H7 (cell line): ENCODE measurements around the gene CRKL. TPM values are rescaled to one million over a fixed set of nuclear protein-coding genes. Genes with fewer than 3 reads are reported as not detected.

ENCODE experiments used
- DNase-seq: peaks from one replicate; pipeline ENCODE4 v3.0.0; 2012
- H3K27me3 ChIP-seq: 2 replicates; pipeline ENCODE4 v1.6.0; 2011; ENCODE audit warnings: mild to moderate bottlenecking, low read length; ENCODE audit not compliant: control insufficient read depth, insufficient read depth
- H3K36me3 ChIP-seq: replicated peaks from 2 replicates; pipeline ENCODE4 v1.5.1; 2011; ENCODE audit warnings: low read length; ENCODE audit not compliant: control insufficient read depth, insufficient read depth
- H3K4me3 ChIP-seq: 2 replicates; pipeline ENCODE4 v1.5.1; 2011; ENCODE audit warnings: low read depth, mild to moderate bottlenecking, control low read depth, low read length, moderate library complexity; ENCODE audit not compliant: insufficient read depth
- total RNA-seq: library from RNA; depleted of rRNA; stranded (reverse); fragments of >200 nt; shearing (Covaris generic); gene quantifications from 2 replicates; pipeline ENCODE4 v1.2.3, GENCODE V29; 2014; rRNA removed

Gene CRKL
- total RNA-seq, 1 experiment from 2014 or later: 70.6 TPM

GRCh38 chr22:21000207-21000986 lies 83.2 kb downstream of the CRKL start:
- peak overlapping the region; percentile 86; the same call in 1 of the 2 replicates for H3K4me3 ChIP-seq
- no peaks in the 10 kb centered on the region for H3K27me3 ChIP-seq
- DNase-seq: no peak
- H3K36me3 ChIP-seq: peaks cover 4% of the 10 kb centered on the region

DNA sequence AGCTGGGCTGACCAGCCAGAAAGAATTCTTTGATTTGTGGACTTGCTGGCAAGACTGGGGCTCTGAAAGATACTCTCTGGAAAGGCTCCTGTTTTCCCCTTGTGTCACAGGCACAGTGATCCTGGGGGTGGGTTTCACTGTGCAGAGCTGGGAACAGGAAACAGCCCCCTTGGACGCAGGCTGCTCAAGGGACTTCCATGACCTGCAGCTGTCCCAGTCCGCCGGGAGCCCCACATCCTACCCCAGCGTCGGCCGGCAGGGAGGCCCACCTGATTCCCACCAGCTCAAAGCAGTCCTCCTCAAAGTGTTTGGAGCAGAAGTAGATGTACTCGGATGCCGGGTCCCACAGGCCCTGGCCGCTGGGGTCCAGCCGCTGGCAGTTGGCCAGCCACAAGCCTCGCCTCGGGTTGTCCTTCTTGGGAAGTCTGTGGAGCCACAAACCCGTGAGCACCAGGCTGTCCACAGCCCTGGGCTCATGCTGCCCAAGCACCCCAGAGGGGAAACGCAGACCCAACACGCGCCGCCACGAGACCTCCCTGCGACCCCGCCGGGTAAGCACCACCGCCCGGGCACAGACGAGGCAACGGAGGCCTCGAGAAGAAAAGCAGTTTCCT lies 83.9 kb downstream of the CRKL start:
- no peak for DNase-seq
- Histone ChIP-seq H3K27me3 (no peaks in the 10 kb centered on the region), H3K36me3 (peaks cover 4% of the 10 kb centered on the region), H3K4me3 (peak overlapping the region; percentile 86)

DNA sequence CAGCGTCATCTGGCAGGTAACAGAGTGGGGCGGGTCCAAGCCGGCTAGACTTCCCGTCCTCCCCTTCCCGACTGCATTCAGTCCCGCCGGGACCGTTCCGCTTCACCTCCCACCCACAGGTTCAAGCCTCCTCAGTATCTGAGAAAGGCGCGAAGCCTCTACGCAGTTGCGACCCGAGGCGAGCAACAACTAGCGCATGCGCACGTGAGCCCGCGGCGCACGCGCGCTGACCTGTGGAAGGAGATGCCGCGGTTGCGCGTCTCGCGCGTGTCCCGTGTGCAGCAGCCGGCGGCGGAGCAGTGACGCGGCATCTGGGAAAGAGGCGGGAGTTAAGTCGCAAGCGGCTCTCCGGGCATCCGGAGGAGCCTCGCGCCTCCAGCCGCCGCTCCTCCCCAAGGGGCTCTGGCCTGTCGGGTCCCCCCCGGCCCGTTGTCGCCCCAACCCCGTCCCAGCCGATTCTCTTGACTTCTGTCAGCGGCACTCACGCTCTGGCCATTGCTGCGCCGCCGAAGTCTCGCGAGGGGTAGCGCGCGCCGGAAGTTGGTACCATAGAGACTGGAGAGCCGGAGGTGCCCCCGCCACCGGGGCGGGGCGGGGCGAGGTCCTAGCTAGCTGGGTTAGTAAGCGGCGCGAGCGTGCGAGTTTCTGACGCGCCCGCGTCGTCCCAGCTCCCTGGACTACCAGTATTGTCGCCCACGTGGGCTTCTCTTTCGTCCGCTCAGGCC lies 84.6 kb downstream of the CRKL start, which contains the start of gene THAP7:
Gene THAP7, minus strand, starts transcription at position 518 of the 725 bp plus-strand sequence. Its CDS starts 207 bp downstream, at position 311.
- Histone ChIP-seq H3K27me3 (no peaks in the 10 kb centered on the region), H3K36me3 (peaks cover 4% of the 10 kb centered on the region), H3K4me3 (peak within 1 kb of the TSS; percentile 86)
- DNase-seq: peak; percentile 98

Other genes with a start within 250 kb of the CRKL start
- 0.07 TPM in 1 of 2 replicates, not detected in the other for gene SERPIND1, start 143.3 kb upstream of the CRKL start, total RNA-seq
- gene PI4KA, start 58.6 kb upstream of the CRKL start, total RNA-seq: 28.4 and 28.5 TPM in 2 replicates
- 4.3 TPM in 2 replicates for gene SNAP29, start 58.4 kb upstream of the CRKL start, total RNA-seq
- 0.38 and 1.5 TPM in 2 replicates for gene AIFM3, start 49.8 kb downstream of the CRKL start, total RNA-seq
- 28.3 and 34.0 TPM in 2 replicates for gene LZTR1, start 64.9 kb downstream of the CRKL start, total RNA-seq
- gene THAP7, start 84.7 kb downstream of the CRKL start, total RNA-seq: 42.7 and 49.1 TPM in 2 replicates
- gene P2RX6, start 97.8 kb downstream of the CRKL start, total RNA-seq: 0.26 and 0.31 TPM in 2 replicates
- not detected in 2 replicates for gene SLC7A4, start 115.2 kb downstream of the CRKL start, total RNA-seq
- not detected in 2 replicates for gene LRRC74B, start 128.5 kb downstream of the CRKL start, total RNA-seq